Urinary bladder (tissue), 4 donors: ENCODE results near the gene FOXA3. TPM values are rescaled to one million over a fixed set of nuclear protein-coding genes. Genes with fewer than 3 reads are reported as not detected.
A peak's percentile ranks its signal among the peaks of the same experiment; 100 is the strongest.

Experiments
- DNase-seq: peaks from one replicate; pipeline ENCODE4 v3.0.0-alpha.2; 2015; ENCODE audit errors: extremely low spot score
- H3K27ac ChIP-seq: one replicate; pipeline ENCODE4 v1.5.1; 2013; ENCODE audit warnings: low read depth, mild to moderate bottlenecking, moderate library complexity
- H3K36me3 ChIP-seq: one replicate; pipeline ENCODE4 v1.6.1; 2013; ENCODE audit warnings: mild to moderate bottlenecking, moderate library complexity; ENCODE audit not compliant: insufficient read depth
- H3K4me1 ChIP-seq: one replicate; pipeline ENCODE4 v1.6.1; 2013; ENCODE audit warnings: mild to moderate bottlenecking, moderate library complexity; ENCODE audit not compliant: insufficient read depth
- H3K4me3 ChIP-seq: one replicate; pipeline ENCODE4 v1.5.1; 2013; ENCODE audit warnings: low read depth, low read length
- WGBS: extraction: QIAGEN DNeasy Blood & Tissue Kit; methylation state at CpG from one replicate; pipeline ENCODE4 v1.1.7; 2013; 5-methylcytosine and 5-hydroxymethylcytosine counted together
- polyA plus RNA-seq: library from polyadenylated mRNA; stranded (reverse); fragments of 200-250 nt; gene quantifications from one replicate; pipeline ENCODE4 v1.2.3, GENCODE V29; 2013
- total RNA-seq: library from RNA; depleted of rRNA; stranded (reverse); fragments of >200 nt; gene quantifications from one replicate; pipeline ENCODE4 v1.2.3, GENCODE V29; 2014
- donor health status: healthy with polysubstance abuse.
- donor health status: healthy.

FOXA3 gene
- total and polyA plus RNA-seq, 2 donors, result 0.11 TPM; not detected in 1

DNA sequence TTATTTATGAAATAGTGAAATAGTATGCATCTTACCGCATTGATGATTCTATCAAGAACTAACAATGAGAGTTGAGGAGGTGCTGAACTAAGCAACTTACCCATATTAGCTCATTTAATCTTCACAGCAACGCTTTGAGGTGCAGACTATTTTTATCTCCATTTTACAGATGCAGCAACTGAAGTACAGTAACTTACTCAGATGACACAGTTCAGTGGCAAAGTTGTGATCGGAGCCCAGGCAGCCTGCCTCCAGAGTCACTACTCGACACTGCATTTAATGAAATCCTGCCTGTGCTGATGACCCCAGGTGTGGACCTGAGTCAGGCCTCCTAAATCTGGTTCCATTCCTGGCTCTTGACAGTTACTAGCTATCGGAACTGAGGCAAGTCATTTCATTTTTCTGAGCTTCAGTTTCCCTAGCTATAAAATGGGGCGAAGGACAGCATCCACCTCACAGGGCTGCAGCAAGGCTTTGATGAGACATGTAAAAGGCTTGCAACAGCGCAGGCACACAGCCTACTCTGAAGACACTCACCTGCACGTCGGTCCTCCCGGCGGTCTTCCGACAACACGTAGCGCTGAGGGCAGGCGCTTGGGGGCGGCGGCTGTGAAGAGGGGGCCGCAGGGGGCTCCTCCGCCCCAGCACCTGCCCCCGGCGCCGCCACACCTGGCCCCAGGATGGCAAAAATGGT is 36.8 kb downstream of the FOXA3 start:
- H3K36me3 ChIP-seq, result no peaks in the 10 kb centered on the region
- no peak overlapping the region for H3K27ac ChIP-seq
- DNase-seq, result no peak
- 60% methylated on average over 22 of the region's 22 CpGs for WGBS
- peaks cover 3% of the 10 kb centered on the region for H3K4me1 ChIP-seq
- peak overlapping the region; percentile 88 for H3K4me3 ChIP-seq

DNA sequence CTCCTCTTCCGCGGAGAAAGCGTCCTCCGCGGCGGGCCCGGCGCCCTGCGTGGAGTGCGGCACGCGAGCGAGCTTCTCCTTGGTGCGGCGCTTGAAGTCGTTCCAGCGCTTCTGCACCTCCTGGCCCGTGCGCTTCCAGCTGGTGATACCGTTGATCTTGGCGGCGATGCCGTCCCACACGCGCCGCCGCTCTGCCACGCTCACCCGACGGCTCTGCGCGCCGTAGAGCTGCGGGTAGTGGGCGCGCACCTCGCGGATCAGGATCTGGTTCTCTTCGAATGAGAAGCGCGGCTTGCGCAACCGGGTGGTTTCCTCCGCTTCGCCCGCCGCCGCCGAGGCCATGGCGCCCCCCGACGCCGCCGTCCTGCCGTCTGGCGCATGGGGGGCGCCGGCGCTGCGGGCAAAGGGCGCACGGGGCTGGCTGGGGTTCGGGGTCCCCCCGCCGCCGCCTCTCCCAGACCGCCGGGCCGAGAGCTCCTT is 37.3 kb downstream of the FOXA3 start:
- no peaks in the 10 kb centered on the region for H3K36me3 ChIP-seq
- peaks cover 3% of the 10 kb centered on the region for H3K4me1 ChIP-seq
- DNase-seq, result no peak
- H3K27ac ChIP-seq, result no peak overlapping the region
- peak overlapping the region; percentile 88 for H3K4me3 ChIP-seq
- 7% methylated on average over 69 of the region's 69 CpGs for WGBS

DNA sequence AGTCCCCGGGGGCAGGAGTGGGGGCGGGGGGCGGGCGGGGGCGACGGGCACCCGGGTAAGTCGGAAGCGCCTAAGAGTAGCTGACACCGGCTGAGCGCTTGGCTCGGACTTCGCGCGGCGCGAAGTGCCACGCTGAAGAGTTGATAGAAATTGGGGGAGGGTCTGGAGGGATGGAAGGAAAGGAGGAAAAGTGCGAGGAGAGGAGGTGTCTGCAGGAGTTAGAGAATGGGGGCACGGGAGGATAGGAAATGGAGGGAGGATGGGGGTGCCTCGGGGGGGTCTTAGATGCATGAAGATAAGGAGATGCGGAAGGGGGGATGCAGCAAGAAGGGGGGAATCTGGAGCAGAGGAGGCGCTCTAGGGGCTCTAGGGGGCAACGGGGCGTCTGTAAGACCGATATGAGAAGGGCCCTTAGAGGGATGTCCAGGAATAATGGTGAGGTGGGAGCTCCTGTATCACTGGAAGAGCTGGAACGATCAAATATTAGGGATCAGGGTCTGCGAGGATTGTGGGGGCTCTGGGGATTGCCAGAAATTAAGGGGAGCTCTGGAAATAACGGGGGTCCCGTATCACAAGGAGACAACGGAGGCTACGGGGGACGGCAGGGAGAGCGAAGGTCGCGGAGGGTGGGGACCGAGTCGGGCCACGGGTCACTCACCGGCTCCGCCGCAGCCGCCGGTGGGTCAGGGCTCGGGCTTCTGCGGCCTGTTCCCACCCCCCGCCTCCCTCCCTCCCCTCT is 38.0 kb downstream of the FOXA3 start, which contains the start of gene MYPOP:
Gene MYPOP, minus strand, starts transcription at position 702 of the 739 bp plus-strand sequence. CDS start 840 bp downstream, outside the sequence.
- peak within 1 kb of the TSS; percentile 53 for H3K27ac ChIP-seq
- peak within 1 kb of the TSS; percentile 88 for H3K4me3 ChIP-seq
- peaks cover 3% of the 10 kb centered on the region for H3K4me1 ChIP-seq
- WGBS, result under 1% methylated on average over 46 of the region's 47 CpGs
- no peak for DNase-seq
- no peaks in the 10 kb centered on the region for H3K36me3 ChIP-seq

DNA sequence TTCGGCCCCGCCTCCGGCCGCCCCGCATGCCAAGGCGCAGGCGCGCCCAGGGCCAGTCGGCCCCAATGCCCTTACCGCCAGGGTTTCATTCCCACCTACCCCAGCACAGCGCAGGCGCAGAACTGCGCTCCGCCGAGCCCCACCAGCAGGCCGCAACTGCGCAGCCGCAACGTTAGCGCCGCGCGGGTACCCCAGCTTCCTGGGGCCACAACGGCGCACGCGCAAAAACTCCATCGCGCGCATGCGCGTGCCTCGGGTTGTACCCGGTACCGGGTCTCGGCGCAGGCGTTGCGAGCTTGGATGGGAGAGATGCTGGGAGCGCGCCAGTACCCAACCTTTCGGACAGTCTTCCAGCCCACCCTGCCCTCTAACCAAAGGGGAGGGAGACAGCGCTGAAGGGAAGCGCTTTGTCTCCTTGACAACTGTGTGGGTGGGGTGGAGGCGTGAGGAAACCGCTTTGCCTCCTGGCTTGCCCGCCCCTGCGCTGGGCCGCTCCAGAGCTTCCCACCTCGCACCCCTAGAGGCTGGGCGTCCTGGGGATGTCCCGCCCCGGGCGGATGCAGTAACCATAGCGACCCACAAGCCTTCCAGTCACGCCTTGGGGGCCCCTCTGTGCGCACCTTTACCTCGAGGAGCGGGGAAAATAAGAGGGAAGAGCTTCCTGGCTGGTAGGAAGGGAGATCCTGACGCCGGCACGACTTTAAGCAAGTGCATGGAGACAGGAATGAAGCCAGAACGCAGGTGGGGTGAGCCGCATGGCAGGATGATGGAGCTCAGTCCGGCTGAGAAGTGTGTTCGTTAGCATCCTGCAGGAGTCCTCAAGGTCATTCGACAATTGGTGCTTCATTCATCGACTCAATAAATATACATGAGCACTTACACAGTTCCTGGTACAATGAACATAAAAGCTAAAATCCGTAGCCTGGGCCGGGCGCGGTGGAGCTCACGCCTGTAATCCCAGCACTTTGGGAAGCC is 38.8 kb downstream of the FOXA3 start:
- under 1% methylated on average over 72 of the region's 73 CpGs for WGBS
- H3K27ac ChIP-seq, result no peak overlapping the region

DNA sequence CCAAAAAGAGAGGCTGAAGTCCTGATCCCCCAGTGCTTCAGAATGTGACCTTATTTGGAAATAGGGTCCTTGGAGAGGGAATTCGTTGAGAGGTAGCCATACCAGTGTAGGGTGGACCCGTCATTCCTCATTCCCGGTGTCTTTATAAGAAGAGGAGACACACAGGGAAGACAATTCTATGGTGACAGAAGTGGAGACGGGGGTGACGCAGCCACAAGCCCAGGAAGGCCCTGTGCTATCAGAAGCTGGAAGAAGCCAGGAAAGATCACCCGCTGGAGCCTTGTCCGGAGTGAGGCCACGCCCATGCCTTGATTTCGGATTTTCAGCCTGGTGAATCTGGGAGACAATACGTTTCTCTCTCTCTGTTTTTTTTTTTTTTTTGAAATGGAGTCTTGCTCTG is 40.9 kb downstream of the FOXA3 start:
- WGBS, result 80% methylated on average over 10 of the region's 10 CpGs
- H3K27ac ChIP-seq, result no peak overlapping the region
- no peak for DNase-seq

More for the DNA sequence above, 38.8 kb downstream of the FOXA3 start:
- peak overlapping the region; percentile 88 for H3K4me3 ChIP-seq
- H3K36me3 ChIP-seq, result no peaks in the 10 kb centered on the region
- peak; percentile 90 for DNase-seq
- H3K4me1 ChIP-seq, result peaks cover 3% of the 10 kb centered on the region

DNA sequence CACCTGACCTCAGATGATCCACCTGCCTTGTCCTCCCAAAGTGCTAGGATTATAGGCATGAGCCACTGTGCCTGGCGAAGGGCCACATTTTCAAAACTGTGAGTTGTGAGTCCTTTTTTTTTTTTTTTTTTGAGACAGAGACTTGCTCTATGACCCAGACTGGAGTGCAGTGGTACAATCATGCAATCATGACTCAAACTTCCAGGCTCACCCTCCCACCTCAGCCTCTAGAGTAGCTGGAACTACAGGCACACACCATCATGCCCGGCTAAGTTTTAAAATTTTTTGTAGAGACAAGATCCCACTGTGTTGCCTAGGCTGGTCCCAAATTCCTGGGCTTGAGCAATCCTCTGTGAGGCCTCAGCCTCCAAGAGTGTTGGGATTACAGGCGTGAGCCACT is 42.1 kb downstream of the FOXA3 start:
- no peak overlapping the region for H3K4me3 ChIP-seq
- WGBS, result 86% methylated on average over 3 of the region's 3 CpGs
- H3K36me3 ChIP-seq, result no peaks in the 10 kb centered on the region
- H3K4me1 ChIP-seq, result peaks cover 2% of the 10 kb centered on the region
- no peak overlapping the region for H3K27ac ChIP-seq
- DNase-seq, result no peak

More for the DNA sequence above, 40.9 kb downstream of the FOXA3 start:
- Histone ChIP-seq H3K36me3 (no peaks in the 10 kb centered on the region), H3K4me3 (no peak overlapping the region), H3K4me1 (peaks cover 3% of the 10 kb centered on the region)

DNA sequence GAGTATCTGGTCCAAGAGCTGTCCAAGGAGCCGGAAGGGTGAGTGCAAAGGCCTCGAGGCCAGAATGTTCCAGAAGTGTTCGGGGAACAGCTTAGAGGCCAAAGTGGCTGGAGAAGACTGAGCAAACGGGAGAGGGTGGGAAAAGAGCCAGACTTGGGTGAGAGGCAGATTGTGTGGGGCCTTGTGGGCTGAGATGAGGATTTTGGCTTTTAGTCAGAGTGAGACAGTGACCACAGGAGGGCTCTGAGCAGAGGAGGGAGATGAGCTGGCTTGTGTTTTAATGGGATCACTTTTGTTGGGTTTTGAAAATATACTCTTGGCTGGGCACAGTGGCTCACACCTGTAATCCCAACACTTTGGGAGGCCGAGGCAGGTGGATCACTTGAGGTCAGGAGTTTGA is 44.8 kb downstream of the FOXA3 start:
- H3K27ac ChIP-seq, result no peak overlapping the region
- no peaks in the 10 kb centered on the region for H3K4me1 ChIP-seq
- no peak overlapping the region for H3K4me3 ChIP-seq
- 70% methylated on average over 5 of the region's 5 CpGs for WGBS
- no peaks in the 10 kb centered on the region for H3K36me3 ChIP-seq
- no peak for DNase-seq

DNA sequence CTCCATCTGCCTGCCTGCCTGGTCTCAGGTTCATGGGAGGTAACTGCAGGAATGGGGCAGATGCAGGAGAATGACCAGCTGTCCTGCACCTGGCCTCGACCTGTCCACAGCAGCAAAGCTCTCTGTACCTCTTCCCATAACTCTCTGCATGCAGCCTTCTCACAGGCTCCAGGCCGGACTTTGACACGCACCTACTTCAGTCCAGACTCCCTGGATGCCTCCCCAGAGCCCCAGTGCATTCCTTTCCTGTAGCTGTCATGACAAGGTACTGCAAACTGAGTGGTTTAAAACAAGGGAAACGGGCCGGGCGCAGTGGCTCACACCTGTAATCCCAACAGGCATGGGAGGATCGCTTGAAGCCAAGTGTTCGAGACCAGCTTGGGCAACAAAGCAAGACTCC is 47.2 kb downstream of the FOXA3 start:
- no peak for DNase-seq
- Histone ChIP-seq H3K27ac (no peak overlapping the region), H3K4me1 (no peaks in the 10 kb centered on the region), H3K4me3 (no peak overlapping the region), H3K36me3 (no peaks in the 10 kb centered on the region)
- 63% methylated on average over 8 of the region's 8 CpGs for WGBS

DNA sequence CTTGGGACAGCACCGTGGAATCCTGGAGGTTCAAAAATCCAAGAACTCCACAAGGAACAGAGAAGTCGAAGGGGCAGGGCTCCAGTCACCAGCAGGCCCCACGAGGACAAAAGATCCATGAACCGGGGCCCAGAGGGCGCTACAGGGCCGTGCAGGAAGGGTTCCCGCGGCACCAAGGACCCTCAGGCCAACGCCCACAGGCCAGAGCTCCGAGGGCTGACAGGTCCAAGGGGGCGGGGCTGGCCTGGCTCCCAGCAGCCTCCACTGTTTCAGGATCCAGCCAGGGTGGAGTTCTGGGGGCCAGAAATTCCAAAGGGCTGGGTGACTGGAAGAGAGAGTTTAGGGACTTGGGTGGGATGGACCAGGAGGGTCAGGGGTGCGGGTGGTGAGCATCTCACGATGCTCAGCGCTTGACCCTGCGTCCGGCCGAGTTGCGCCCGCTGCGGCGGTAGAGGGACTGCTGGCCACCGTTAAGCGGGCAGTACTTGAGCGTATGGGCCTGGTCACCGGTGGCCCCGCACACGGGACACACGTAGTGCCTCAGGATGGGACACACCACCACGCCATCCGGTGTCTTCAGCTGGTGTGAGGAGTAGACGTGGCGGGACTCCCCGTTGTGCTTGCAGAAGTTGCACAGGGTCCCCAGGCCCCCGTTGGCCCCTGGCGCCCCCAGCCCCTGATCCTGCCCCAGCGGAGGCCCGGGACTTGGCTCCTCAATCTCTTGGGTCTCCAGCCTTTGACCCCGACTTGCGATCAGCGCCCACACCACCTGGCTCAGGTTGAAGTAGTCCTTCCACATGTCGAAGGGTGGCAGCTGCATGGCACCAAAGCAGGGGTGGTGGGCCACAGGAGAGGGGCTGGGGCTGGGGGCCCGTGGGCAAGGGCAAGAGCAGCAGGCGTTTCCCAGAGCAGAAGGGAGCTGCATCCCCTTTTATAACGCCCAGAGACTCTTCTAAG is 50.0 kb downstream of the FOXA3 start, which contains the start of gene NANOS2:
Gene NANOS2, minus strand, starts transcription at position 905 of the 957 bp plus-strand sequence. Its CDS starts 85 bp downstream, at position 820.
- Histone ChIP-seq H3K36me3 (no peaks in the 10 kb centered on the region), H3K4me3 (no peak within 1 kb of the TSS), H3K27ac (no peak within 1 kb of the TSS), H3K4me1 (no peaks in the 10 kb centered on the region)
- 59% methylated on average over 44 of the region's 44 CpGs for WGBS
- no peak for DNase-seq

DNA sequence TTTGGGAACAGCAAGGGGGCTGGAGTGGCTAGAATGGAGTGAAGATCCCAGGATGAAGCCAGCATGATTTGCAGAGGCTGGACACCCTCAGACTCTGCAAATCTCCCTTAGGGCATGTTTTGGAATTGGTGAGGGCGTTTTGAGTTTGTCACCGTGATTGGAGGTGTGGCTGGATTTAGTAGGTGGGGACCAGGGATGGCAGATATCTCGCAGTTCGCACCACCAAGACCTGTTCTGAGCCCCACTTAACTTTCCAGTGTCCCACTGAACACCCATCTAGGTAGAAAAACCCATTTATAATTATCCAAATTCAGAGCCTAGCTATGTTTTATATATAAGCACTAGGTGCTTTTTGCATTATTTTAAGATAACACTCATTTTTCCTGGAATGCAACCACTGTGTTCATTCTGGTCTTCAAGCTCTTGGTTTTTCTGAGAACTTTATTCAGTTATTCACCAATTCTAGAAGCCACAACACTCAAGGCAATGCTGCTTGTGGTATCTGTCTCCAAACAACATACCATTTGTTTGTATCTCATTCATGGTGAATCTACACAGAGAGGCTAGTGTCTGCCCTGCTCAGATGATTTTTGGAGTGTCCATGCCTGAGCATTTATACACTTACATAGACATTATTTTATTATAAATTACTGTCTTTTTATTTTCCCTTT is 53.4 kb downstream of the FOXA3 start:
- H3K27ac ChIP-seq, result no peak overlapping the region
- no peak for DNase-seq
- WGBS, result 51% methylated on average over 4 of the region's 4 CpGs
- no peaks in the 10 kb centered on the region for H3K4me1 ChIP-seq
- no peaks in the 10 kb centered on the region for H3K36me3 ChIP-seq
- no peak overlapping the region for H3K4me3 ChIP-seq

DNA sequence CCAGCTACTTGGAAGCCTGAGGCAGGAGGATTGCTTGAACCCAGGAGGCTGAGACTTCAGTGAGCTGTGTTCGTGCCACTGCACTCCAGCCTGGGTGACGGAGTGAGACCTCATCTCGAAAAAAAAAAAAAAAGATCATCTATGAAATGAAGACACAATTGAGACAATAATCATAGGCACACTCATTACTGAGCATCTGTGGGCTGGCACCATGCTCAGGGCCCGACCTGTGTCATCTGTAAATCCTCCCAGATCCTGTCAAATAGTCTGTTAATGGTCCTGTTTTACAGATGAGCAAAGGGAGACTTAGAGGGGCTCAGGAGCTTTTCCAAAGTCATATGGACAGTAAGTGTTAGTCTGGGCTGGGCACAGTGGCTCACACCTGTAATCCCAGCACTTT is 54.6 kb downstream of the FOXA3 start:
- Histone ChIP-seq H3K4me3 (no peak overlapping the region), H3K27ac (no peak overlapping the region), H3K4me1 (no peaks in the 10 kb centered on the region), H3K36me3 (no peaks in the 10 kb centered on the region)
- DNase-seq, result no peak
- 63% methylated on average over 4 of the region's 4 CpGs for whole genome bisulfite sequencing

DNA sequence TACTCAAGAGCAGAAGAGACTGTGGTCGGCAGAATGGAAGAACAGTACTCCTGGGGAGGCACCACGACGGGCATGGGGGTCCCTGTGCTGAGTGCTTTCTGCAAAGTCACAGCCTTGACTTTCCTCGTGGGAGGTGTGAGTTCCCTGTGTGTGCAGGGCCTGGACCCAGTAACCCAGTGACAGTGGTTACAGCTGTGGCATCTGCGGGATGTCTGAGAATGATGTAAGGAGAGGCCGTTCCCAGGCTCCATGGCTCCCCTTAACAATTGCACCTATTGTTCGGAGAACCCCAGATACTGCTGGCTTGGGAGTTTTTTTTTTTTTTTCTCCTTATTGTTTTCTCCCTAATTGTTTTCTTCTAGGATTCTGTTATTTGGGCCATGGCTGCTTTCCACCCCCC is 55.6 kb downstream of the FOXA3 start:
- 56% methylated on average over 7 of the region's 7 CpGs for WGBS
- no peak overlapping the region for H3K4me3 ChIP-seq
- H3K27ac ChIP-seq, result no peak overlapping the region
- no peak for DNase-seq
- no peaks in the 10 kb centered on the region for H3K4me1 ChIP-seq
- H3K36me3 ChIP-seq, result no peaks in the 10 kb centered on the region
